K562 treated with DMSO at 1 percent for 4 hours (cell line): ENCODE data around the gene ATRNL1. TPM values are rescaled to one million over a fixed set of nuclear protein-coding genes. Genes with fewer than 3 reads are reported as not detected.

Experiments used
- total RNA-seq: library from RNA; unstranded; fragments of 300-600 nt; gene quantifications from 2 replicates; pipeline ENCODE4 v1.2.3, GENCODE V29; 2022; ENCODE audit not compliant: insufficient read depth

The ATRNL1 gene, protein sequence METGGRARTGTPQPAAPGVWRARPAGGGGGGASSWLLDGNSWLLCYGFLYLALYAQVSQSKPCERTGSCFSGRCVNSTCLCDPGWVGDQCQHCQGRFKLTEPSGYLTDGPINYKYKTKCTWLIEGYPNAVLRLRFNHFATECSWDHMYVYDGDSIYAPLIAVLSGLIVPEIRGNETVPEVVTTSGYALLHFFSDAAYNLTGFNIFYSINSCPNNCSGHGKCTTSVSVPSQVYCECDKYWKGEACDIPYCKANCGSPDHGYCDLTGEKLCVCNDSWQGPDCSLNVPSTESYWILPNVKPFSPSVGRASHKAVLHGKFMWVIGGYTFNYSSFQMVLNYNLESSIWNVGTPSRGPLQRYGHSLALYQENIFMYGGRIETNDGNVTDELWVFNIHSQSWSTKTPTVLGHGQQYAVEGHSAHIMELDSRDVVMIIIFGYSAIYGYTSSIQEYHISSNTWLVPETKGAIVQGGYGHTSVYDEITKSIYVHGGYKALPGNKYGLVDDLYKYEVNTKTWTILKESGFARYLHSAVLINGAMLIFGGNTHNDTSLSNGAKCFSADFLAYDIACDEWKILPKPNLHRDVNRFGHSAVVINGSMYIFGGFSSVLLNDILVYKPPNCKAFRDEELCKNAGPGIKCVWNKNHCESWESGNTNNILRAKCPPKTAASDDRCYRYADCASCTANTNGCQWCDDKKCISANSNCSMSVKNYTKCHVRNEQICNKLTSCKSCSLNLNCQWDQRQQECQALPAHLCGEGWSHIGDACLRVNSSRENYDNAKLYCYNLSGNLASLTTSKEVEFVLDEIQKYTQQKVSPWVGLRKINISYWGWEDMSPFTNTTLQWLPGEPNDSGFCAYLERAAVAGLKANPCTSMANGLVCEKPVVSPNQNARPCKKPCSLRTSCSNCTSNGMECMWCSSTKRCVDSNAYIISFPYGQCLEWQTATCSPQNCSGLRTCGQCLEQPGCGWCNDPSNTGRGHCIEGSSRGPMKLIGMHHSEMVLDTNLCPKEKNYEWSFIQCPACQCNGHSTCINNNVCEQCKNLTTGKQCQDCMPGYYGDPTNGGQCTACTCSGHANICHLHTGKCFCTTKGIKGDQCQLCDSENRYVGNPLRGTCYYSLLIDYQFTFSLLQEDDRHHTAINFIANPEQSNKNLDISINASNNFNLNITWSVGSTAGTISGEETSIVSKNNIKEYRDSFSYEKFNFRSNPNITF (N-terminal part only)
- total RNA-seq = not detected in 2 replicates

DNA sequence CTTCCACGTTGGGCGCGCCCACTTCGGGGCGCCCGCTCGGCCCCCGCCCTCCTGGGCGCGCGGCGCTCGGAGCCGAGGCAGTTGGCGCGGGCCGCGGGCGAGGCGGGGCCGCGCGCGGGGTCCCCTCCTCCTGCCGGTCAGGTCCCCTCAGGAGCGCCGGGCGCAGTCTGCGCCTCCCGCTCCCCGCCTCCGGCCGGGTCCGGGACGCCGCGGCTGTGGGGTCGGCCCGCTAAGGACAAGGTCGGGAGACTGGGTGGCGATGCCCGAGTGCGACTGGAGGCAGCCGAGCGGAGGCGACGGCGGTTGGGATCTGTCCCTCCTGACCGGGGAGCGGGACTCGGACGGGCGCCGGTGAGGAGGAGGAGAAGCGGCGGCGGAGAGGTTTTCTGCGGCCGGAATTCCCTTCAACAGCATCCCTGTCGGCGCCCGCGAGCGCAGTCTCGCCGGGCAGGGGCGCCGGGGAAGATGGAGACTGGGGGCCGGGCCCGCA, at the start of gene ATRNL1:
TSS of gene ATRNL1 (plus strand) at position 80 of the 490 bp plus-strand sequence. CDS start at position 466, 386 bp downstream.

Other genes starting within 250 kb of the ATRNL1 start
- 3.5 and 4.4 TPM in 2 replicates for gene TRUB1, start 155.2 kb upstream of the ATRNL1 start, total RNA-seq